Tibial artery (tissue), 4 donors: Measurements from ENCODE around the gene DAZL.

Experiments
- DNase-seq, 2 donors: peaks; one replicate each; pipeline ENCODE4 v3.0.0-alpha.2; 2019
- H3K27ac ChIP-seq, 2 donors: fragments of 200-600 bp; sonication (generic) in 1 of 2; 1 replicate in 1 of 2; 2 replicates in 1 of 2; pipeline ENCODE4 v1.5.1; 2018 to 2019; ENCODE audit warnings: mild to moderate bottlenecking in 1 of 2
- H3K27me3 ChIP-seq, 2 donors: fragments of 200-600 bp; sonication (generic) in 1 of 2; one replicate each; pipeline versions ENCODE4 v1.5.1 to v1.6.0; 2016 to 2019
- H3K36me3 ChIP-seq, 3 donors: fragments of 200-600 bp; sonication (generic) in 2 of 3; one replicate each; pipeline ENCODE4 v1.5.1; 2016 to 2019; ENCODE audit warnings: mild to moderate bottlenecking in 2 of 3
- H3K4me1 ChIP-seq, 4 donors: fragments of 200-600 bp; sonication (generic) in 2 of 4; 1 replicate in 3 of 4; 2 replicates in 1 of 4; pipeline ENCODE4 v1.5.1; 2016 to 2019
- H3K4me3 ChIP-seq, 2 donors: fragments of 200-600 bp; sonication (generic) in 1 of 2; 1 replicate in 1 of 2; 2 replicates in 1 of 2; pipeline ENCODE4 v1.5.1; 2018 to 2019; ENCODE audit warnings: mild to moderate bottlenecking in 2 of 2
- H3K9me3 ChIP-seq, 3 donors: fragments of 200-600 bp; sonication (generic) in 1 of 3; one replicate each; pipeline ENCODE4 v1.5.1; 2016 to 2019
- intact Hi-C: fragments of 100-400 bp; cut with DNase I; formaldehyde crosslinking; loops from one replicate; pipeline ENCODE4 v1.15.0; 2023; ENCODE audit warnings: low total_unique reads
- TF ChIP-seq, protein P1 (sequence below), 2 experiments: fragments of 200-600 bp in 1 of 2; fragments of 450-650 bp in 1 of 2; IDR thresholded peaks; one replicate each; pipeline ENCODE4 v1.5.1; 2017 to 2019; ENCODE audit warnings: antibody characterized with exemption in 2 of 2, mild to moderate bottlenecking in 1 of 2, moderate library complexity in 1 of 2

DAZL gene

GRCh38 chr3:16584880-16585279, 20.3 kb downstream of the DAZL start:
- Histone ChIP-seq H3K27ac (no peak overlapping the region), H3K9me3 (no peaks in the 10 kb centered on the region), H3K4me1 (peaks cover 0 to 9% (median 0%) of the 10 kb centered on the region in 4 donors), H3K36me3 (no peaks in the 10 kb centered on the region), H3K4me3 (no peak overlapping the region), H3K27me3 (no peaks in the 10 kb centered on the region)
- TF ChIP-seq, protein P1, sequence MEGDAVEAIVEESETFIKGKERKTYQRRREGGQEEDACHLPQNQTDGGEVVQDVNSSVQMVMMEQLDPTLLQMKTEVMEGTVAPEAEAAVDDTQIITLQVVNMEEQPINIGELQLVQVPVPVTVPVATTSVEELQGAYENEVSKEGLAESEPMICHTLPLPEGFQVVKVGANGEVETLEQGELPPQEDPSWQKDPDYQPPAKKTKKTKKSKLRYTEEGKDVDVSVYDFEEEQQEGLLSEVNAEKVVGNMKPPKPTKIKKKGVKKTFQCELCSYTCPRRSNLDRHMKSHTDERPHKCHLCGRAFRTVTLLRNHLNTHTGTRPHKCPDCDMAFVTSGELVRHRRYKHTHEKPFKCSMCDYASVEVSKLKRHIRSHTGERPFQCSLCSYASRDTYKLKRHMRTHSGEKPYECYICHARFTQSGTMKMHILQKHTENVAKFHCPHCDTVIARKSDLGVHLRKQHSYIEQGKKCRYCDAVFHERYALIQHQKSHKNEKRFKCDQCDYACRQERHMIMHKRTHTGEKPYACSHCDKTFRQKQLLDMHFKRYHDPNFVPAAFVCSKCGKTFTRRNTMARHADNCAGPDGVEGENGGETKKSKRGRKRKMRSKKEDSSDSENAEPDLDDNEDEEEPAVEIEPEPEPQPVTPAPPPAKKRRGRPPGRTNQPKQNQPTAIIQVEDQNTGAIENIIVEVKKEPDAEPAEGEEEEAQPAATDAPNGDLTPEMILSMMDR (IDR thresholded peaks at IDR 0.05), result no peak
- intact Hi-C loops, result no loop called here
- no peak for DNase-seq

- H3K4me3 ChIP-seq, result no peak overlapping the region
- no peak for DNase-seq
- intact Hi-C loops, result no loop called here
- no peaks in the 10 kb centered on the region for H3K9me3 ChIP-seq
- no peaks in the 10 kb centered on the region for H3K27me3 ChIP-seq
- TF ChIP-seq, protein P1 (IDR thresholded peaks at IDR 0.05), result no peak
- no peaks in the 10 kb centered on the region for H3K36me3 ChIP-seq
- H3K4me1 ChIP-seq, result peaks cover 0 to 9% (median 0%) of the 10 kb centered on the region in 4 donors
- no peak overlapping the region for H3K27ac ChIP-seq
Observed at GRCh38 chr3:16583551-16583950, 21.7 kb downstream of the DAZL start.

DNA sequence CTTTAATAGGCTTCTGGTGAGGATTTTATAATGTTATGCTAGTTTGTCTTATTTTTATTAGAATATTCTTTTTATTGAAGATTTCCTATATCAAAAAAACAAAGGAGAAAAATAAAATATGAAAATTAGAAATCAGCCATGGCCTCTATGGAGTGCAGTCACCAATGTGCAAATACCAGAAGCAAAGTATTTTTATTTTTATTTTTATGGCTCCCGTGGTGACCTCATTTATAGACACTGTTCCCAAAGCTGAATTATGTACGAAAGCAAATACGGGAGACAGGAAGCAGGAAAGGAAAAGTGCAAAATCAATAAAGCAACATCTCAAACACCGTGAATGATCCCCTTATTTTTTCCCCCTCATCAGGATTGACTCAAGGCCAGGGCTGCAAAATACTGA, 35.1 kb downstream of the DAZL start:
- no peaks in the 10 kb centered on the region for H3K9me3 ChIP-seq
- H3K4me1 ChIP-seq, result no peaks in the 10 kb centered on the region
- no peak for DNase-seq
- no peaks in the 10 kb centered on the region for H3K27me3 ChIP-seq
- no peak overlapping the region for H3K27ac ChIP-seq
- TF ChIP-seq, protein P1 (IDR thresholded peaks at IDR 0.05), result no peak
- intact Hi-C loops, result no loop called here
- no peaks in the 10 kb centered on the region for H3K36me3 ChIP-seq
- no peak overlapping the region for H3K4me3 ChIP-seq

DNA sequence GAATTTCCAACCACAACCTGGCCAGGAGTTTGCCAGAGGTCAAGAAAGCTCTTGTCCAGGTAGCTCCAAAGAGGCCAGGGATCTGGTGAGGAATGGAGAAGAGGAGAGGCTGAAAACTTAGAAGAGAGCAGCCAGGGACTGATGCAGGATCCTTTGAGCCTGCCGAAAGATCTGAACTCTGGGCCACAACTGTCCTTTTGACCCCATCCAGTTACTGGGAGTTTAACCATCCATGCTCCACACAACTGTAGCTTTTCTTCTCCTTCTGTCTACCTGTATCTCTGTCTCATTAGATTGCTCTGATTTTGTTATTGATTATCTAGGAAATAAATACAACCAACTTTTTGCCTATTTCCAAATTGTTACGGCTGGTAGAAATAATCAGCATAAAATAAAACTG, 36.7 kb downstream of the DAZL start:
- Histone ChIP-seq H3K4me3 (no peak overlapping the region), H3K4me1 (no peaks in the 10 kb centered on the region), H3K27me3 (no peaks in the 10 kb centered on the region), H3K9me3 (peaks cover 0 to 4% (median 0%) of the 10 kb centered on the region in 3 donors), H3K36me3 (no peaks in the 10 kb centered on the region), H3K27ac (no peak overlapping the region)
- TF ChIP-seq, protein P1 (IDR thresholded peaks at IDR 0.05), result no peak
- intact Hi-C loops, result no loop called here
- no peak for DNase-seq

GRCh38 chr3:16568115-16568514, 37.1 kb downstream of the DAZL start:
- TF ChIP-seq, protein P1 (IDR thresholded peaks at IDR 0.05), result no peak
- no peaks in the 10 kb centered on the region for H3K27me3 ChIP-seq

More at GRCh38 chr3:16568115-16568514, 37.1 kb downstream of the DAZL start:
- no peaks in the 10 kb centered on the region for H3K36me3 ChIP-seq
- H3K9me3 ChIP-seq, result peaks cover 0 to 8% (median 0%) of the 10 kb centered on the region in 3 donors
- H3K4me3 ChIP-seq, result no peak overlapping the region
- no peak for DNase-seq
- no peak overlapping the region for H3K27ac ChIP-seq
- H3K4me1 ChIP-seq, result no peaks in the 10 kb centered on the region
- intact Hi-C loops, result no loop called here
